K562 (cell line): ENCODE measurements around the gene RORB. TPM values are rescaled to one million over a fixed set of nuclear protein-coding genes. Genes with fewer than 3 reads are reported as not detected.

Experiments used
- ATAC-seq: fragments of 200-7000 bp; cut with Tn5 transposase; 3 replicates; pipeline ENCODE4 v1.9.1; 2020; ENCODE audit warnings: moderate library complexity
- BruUV-seq: library from RNA; stranded (reverse); fragments of 400-500 nt; replicated peaks from 2 replicates; lab custom pipeline; 2021; lab: Mats Ljungman, UMichigan
- CTCF ChIA-PET: fragments of 300-600 bp; formaldehyde crosslinking; extraction: SDS; loops from one replicate; lab custom pipeline; 2021; ENCODE audit warnings: low intra/inter-chr PET ratio; lab: Yijun Ruan, JAX
- POLR2A ChIA-PET: fragments of 300-600, 350-650 bp; sonication (Branson Sonifier 250); formaldehyde crosslinking; extraction: SDS; loops from one replicate; lab custom pipeline; 2021; ENCODE audit warnings: antibody characterized with exemption, inconsistent platforms; lab: Yijun Ruan, JAX
- DNase-seq, 4 experiments: peaks; one replicate each; pipeline versions ENCODE4 v3.0.0 to v3.0.0-alpha.2; 2011 to 2018; ENCODE audit warnings: low spot score in 3 of 4, mixed read lengths in 3 of 4; ENCODE audit errors: extremely low read depth in 1 of 4
- FAIRE-seq: peaks from 2 replicates; lab custom pipeline; 2011; peaks lifted over from hg19 to GRCh38; lab: Jason Lieb, UNC
- H2AFZ ChIP-seq: 2 replicates; pipeline ENCODE4 v1.6.0; 2011; ENCODE audit warnings: low read depth, low read length, control low read depth, inconsistent platforms
- H3K27ac ChIP-seq: fragments of 200-600 bp; 3 replicates; pipeline ENCODE4 v1.8.0; 2011; ENCODE audit warnings: low read depth, mild to moderate bottlenecking, control low read depth, inconsistent platforms, low read length, moderate library complexity, mixed read lengths; ENCODE audit errors: extremely low read depth
- H3K27me3 ChIP-seq, 2 experiments: fragments of 300-600 bp in 1 of 2; 2 replicates in 1 of 2; 3 replicates in 1 of 2; pipeline versions ENCODE4 v1.6.0 to v1.8.0; 2011; ENCODE audit warnings: inconsistent platforms in 2 of 2, low read length in 2 of 2, mild to moderate bottlenecking in 1 of 2, mixed read lengths in 1 of 2, moderate library complexity in 1 of 2; ENCODE audit not compliant: control insufficient read depth in 2 of 2, insufficient read depth in 2 of 2
- H3K36me3 ChIP-seq: fragments of 300-600 bp; 3 replicates; pipeline ENCODE4 v1.8.0; 2011; ENCODE audit warnings: mild to moderate bottlenecking, low read length, inconsistent platforms; ENCODE audit not compliant: control insufficient read depth, insufficient read depth
- H3K4me1 ChIP-seq, 2 experiments: fragments of 200-600 bp in 1 of 2; replicated peaks in 1 of 2; 2 replicates in 1 of 2; 3 replicates in 1 of 2; pipeline versions ENCODE4 v1.5.1 to v1.8.0; 2011; ENCODE audit warnings: inconsistent platforms in 2 of 2, low read length in 2 of 2, mild to moderate bottlenecking in 1 of 2, mixed read lengths in 1 of 2, moderate library complexity in 1 of 2; ENCODE audit not compliant: control insufficient read depth in 2 of 2, insufficient read depth in 2 of 2
- H3K4me2 ChIP-seq: 2 replicates; pipeline ENCODE4 v1.6.1; 2011; ENCODE audit warnings: low read length, control low read depth, inconsistent platforms, mixed read lengths; ENCODE audit not compliant: insufficient read depth
- H3K4me3 ChIP-seq: fragments of 200-600 bp; sonication (generic), shearing (Covaris generic); 2 replicates; pipeline ENCODE4 v1.5.1; 2016; ENCODE audit warnings: control low read depth, inconsistent platforms
- H3K79me2 ChIP-seq: fragments of 200-600 bp; 3 replicates; pipeline ENCODE4 v1.8.0; 2011; ENCODE audit warnings: low read length, inconsistent platforms; ENCODE audit not compliant: control insufficient read depth, insufficient read depth
- H3K9ac ChIP-seq, 2 experiments: 2 replicates each; pipeline versions ENCODE4 v1.6.0 to v1.6.1; 2011; ENCODE audit warnings: low read depth in 2 of 2, low read length in 2 of 2, control low read depth in 1 of 2, inconsistent platforms in 1 of 2, mild to moderate bottlenecking in 1 of 2, mixed read lengths in 1 of 2; ENCODE audit not compliant: insufficient read depth in 1 of 2
- H3K9me1 ChIP-seq: one replicate; pipeline ENCODE4 v1.6.0; 2011; ENCODE audit warnings: inconsistent platforms, mild to moderate bottlenecking, low read length, moderate library complexity; ENCODE audit not compliant: control insufficient read depth, insufficient read depth
- H3K9me3 ChIP-seq: replicated peaks from 2 replicates; pipeline ENCODE4 v1.5.1; 2011; ENCODE audit warnings: low read depth, low read length, inconsistent platforms; ENCODE audit not compliant: control insufficient read depth, insufficient read depth
- H4K20me1 ChIP-seq: replicated peaks from 2 replicates; pipeline ENCODE4 v1.6.1; 2011; ENCODE audit warnings: low read length, inconsistent platforms, mixed read lengths; ENCODE audit not compliant: control insufficient read depth, insufficient read depth
- NFRKB ChIP-seq: fragments of 450-650 bp; IDR thresholded peaks from 2 replicates; pipeline ENCODE4 v1.6.1; 2016; ENCODE audit warnings: low read depth
- PPARD ChIP-seq: fragments of 250-450 bp; sonication (Bioruptor Pico); IDR thresholded peaks from 2 replicates; pipeline ENCODE4 v1.8.0; 2022; ENCODE audit warnings: inconsistent platforms, mild to moderate bottlenecking, moderate library complexity
- RAD21 ChIP-seq, 2 experiments: fragments of 250-450 bp in 1 of 2; fragments of 450-650 bp in 1 of 2; sonication (Bioruptor Pico) in 1 of 2; formaldehyde crosslinking in 1 of 2; IDR thresholded peaks in 1 of 2; conservative IDR thresholded peaks in 1 of 2; 2 replicates each; pipeline versions ENCODE4 v1.4.0 to v1.8.0; 2020 to 2022; ENCODE audit warnings: mild to moderate bottlenecking in 2 of 2, moderate library complexity in 1 of 2
- TAF9B ChIP-seq: fragments of 450-650 bp; IDR thresholded peaks from 2 replicates; pipeline ENCODE4 v1.6.1; 2018; ENCODE audit warnings: mild to moderate bottlenecking; ENCODE audit not compliant: partially characterized antibody
- ZBTB17 ChIP-seq: fragments of 450-650 bp; formaldehyde crosslinking; IDR thresholded peaks from 2 replicates; pipeline ENCODE4 v1.4.0; 2020; ENCODE audit warnings: mild to moderate bottlenecking
- WGBS: fragments of 100-300 bp; shearing (Covaris generic); methylation state at CpG from one replicate; pipeline ENCODE4 v1.1.6; 2016; ENCODE audit warnings: low coverage, mixed read lengths; ENCODE audit not compliant: insufficient coverage; ENCODE audit errors: missing lambda C conversion rate; 5-methylcytosine and 5-hydroxymethylcytosine counted together
- in situ Hi-C: fragments of 300-500 bp; cut with MboI; formaldehyde crosslinking; loops from 4 replicates; pipeline ENCODE4 v1.15.0; 2018; ENCODE audit warnings: inconsistent platforms, mixed read lengths
- intact Hi-C: fragments of 100-400 bp; cut with micrococcal nuclease; formaldehyde crosslinking; loops from 2 replicates; pipeline ENCODE4 v1.14.2; 2022
- polyA plus RNA-seq, 8 experiments: library from polyadenylated mRNA; depleted of rRNA in 4 of 8; stranded (reverse) in 5 of 8; unstranded in 3 of 8; fragments of >200 nt; fragmentation: Nextera tagmentation in 2 of 8; fragmentation: Illumina TruSeq in 1 of 8; extraction: Ambion mirVana in 2 of 8; extraction: Trizol in 1 of 8; gene quantifications; 2 replicates each; pipeline versions ENCODE4 v1.2.1 to v1.2.3, GENCODE V29; 2011 to 2014; ENCODE audit warnings: inconsistent platforms in 1 of 8, missing spikeins in 1 of 8
- total RNA-seq, 7 experiments: library from RNA; depleted of rRNA in 6 of 7; stranded (reverse); fragments of >200 nt in 6 of 7; fragmentation: Illumina TruSeq in 2 of 7; extraction: Trizol in 2 of 7; gene quantifications; 2 replicates each; pipeline versions ENCODE4 v1.2.1 to v1.2.3, GENCODE V29; 2011 to 2021; ENCODE audit warnings: low replicate concordance in 1 of 7
- TF ChIP-seq, protein P1 (sequence below), 3 experiments: IDR thresholded peaks in 2 of 3; conservative IDR thresholded peaks in 1 of 3; 2 replicates each; pipeline ENCODE4 v1.5.1; 2011 to 2012; ENCODE audit warnings: low read length in 3 of 3, mild to moderate bottlenecking in 3 of 3, control low read depth in 2 of 3, improper control_type of control experiment in 1 of 3, inconsistent platforms in 1 of 3, low read depth in 1 of 3, mixed read lengths in 1 of 3, moderate library complexity in 1 of 3; ENCODE audit not compliant: insufficient read depth in 2 of 3
- TF ChIP-seq, protein P2 (sequence below): sonication (generic); formaldehyde crosslinking; IDR thresholded peaks from 2 replicates; pipeline ENCODE4 v1.8.1; 2023; ENCODE audit warnings: missing genetic modification reagents, mild to moderate bottlenecking, borderline replicate concordance

The RORB gene
- total and polyA plus RNA-seq, 9 of the 15 experiments (the other 6 are each of a cell fraction or from before 2014, with no cell fraction given): not detected

DNA sequence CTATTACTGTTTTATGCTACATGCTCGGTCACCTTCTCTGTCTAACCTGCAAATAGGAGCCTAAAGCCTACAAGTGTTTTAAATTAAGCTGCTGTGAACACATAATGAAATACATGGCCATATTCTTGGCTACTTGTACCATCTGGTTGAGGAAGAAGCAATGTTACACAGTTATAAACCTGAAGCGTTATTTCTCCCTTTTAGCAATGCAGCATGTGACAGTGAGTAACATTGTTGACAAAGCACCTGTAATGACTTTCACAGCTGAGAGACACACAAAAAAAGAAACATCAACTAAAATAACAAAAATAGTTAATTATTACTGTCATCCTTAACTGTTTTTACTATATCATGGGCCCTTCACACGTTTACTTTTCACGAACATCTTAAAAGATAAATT, 146.9 kb downstream of the RORB start:
- no peak for TF ChIP-seq TAF9B
- TF ChIP-seq ZBTB17 (CRISPR knock-in tag): no peak
- TF ChIP-seq NFRKB: no peak
- POLR2A ChIA-PET: no interaction called here
- intact Hi-C loops: loop anchor here (5.0 kb wide), 1 partner anchor 67 kb away; no protein-coding TSS in a partner anchor

DNA sequence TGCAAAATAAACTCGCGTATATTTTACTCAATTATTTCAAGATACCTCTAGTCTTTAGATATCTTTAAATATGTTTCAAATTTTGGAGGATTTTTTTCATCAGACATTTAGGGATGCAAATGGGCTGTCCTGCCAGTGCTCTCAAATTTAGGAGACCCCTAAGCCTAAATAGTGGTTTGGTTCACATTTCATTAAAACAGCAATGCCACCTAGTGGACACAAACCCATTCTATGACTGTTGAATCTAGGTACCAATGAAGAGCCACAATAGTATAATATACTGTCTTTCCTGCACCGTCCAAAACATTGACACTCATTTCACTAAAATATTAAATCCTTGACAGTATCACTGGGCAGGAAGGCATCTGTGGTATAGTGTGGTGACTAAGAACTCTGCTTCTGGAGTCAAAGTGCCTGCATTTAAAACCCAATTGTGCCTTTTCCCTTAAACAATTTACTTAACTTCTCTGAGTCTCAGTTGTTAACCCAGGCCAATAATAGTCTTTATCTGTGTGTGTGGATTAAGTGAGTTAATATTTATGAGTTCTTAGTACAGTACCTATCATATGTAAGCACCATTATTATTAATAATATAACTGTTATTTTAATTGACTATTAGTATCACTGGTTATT, 148.0 kb downstream of the RORB start:
- peak; percentile 48 for FAIRE-seq
- no peak overlapping the region for H3K27ac ChIP-seq
- H3K9me3 ChIP-seq: no peaks in the 10 kb centered on the region
- no peaks in the 10 kb centered on the region for H3K9me1 ChIP-seq
- no peaks in the 10 kb centered on the region for H4K20me1 ChIP-seq
- H3K79me2 ChIP-seq: no peaks in the 10 kb centered on the region
- no peaks in the 10 kb centered on the region for H3K4me1 ChIP-seq
- H3K9ac ChIP-seq: no peak overlapping the region
- no peaks in the 10 kb centered on the region for H3K36me3 ChIP-seq
- CTCF ChIA-PET: interaction anchor here (1.4 kb wide), 1 partner anchor 1444 kb away, joined by 4 read pairs; no protein-coding TSS in a partner anchor
- POLR2A ChIA-PET: no interaction called here
- H3K4me3 ChIP-seq: no peak overlapping the region
- H3K27me3 ChIP-seq: peaks cover 2 to 5% of the 10 kb centered on the region in 2 experiments; a peak in 3 of 5 replicates
- no peak overlapping the region for H2AFZ ChIP-seq
- in situ Hi-C loops: no loop called here
- no peak overlapping the region for H3K4me2 ChIP-seq
- no TSS peak for BruUV-seq
- 25% methylated on average over 3 of the region's 3 CpGs for WGBS
- ATAC-seq: peak; percentile 69
- DNase-seq: peak; percentile 4 to 9 (median 6)
- intact Hi-C loops: no loop called here
- TF ChIP-seq, protein P1, sequence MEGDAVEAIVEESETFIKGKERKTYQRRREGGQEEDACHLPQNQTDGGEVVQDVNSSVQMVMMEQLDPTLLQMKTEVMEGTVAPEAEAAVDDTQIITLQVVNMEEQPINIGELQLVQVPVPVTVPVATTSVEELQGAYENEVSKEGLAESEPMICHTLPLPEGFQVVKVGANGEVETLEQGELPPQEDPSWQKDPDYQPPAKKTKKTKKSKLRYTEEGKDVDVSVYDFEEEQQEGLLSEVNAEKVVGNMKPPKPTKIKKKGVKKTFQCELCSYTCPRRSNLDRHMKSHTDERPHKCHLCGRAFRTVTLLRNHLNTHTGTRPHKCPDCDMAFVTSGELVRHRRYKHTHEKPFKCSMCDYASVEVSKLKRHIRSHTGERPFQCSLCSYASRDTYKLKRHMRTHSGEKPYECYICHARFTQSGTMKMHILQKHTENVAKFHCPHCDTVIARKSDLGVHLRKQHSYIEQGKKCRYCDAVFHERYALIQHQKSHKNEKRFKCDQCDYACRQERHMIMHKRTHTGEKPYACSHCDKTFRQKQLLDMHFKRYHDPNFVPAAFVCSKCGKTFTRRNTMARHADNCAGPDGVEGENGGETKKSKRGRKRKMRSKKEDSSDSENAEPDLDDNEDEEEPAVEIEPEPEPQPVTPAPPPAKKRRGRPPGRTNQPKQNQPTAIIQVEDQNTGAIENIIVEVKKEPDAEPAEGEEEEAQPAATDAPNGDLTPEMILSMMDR (IDR thresholded peaks at IDR 0.05 in 2 of 3, conservative IDR thresholded peaks at IDR 0.05 in 1 of 3; ENCODE audit: insufficient read depth in 2 of 3, low read depth in 1 of 3, low read length in 3 of 3): peak in 2 of 3 experiments; percentile 44 to 48; a peak in 2 of 6 replicates
- TF ChIP-seq RAD21 (CRISPR knock-in tag; conservative IDR thresholded peaks at IDR 0.05 in 1 of 2, IDR thresholded peaks at IDR 0.05 in 1 of 2) (peak; percentile 28 to 52; a peak in 3 of 4 replicates), PPARD (CRISPR knock-in tag) (no peak)
- TF ChIP-seq, protein P2, sequence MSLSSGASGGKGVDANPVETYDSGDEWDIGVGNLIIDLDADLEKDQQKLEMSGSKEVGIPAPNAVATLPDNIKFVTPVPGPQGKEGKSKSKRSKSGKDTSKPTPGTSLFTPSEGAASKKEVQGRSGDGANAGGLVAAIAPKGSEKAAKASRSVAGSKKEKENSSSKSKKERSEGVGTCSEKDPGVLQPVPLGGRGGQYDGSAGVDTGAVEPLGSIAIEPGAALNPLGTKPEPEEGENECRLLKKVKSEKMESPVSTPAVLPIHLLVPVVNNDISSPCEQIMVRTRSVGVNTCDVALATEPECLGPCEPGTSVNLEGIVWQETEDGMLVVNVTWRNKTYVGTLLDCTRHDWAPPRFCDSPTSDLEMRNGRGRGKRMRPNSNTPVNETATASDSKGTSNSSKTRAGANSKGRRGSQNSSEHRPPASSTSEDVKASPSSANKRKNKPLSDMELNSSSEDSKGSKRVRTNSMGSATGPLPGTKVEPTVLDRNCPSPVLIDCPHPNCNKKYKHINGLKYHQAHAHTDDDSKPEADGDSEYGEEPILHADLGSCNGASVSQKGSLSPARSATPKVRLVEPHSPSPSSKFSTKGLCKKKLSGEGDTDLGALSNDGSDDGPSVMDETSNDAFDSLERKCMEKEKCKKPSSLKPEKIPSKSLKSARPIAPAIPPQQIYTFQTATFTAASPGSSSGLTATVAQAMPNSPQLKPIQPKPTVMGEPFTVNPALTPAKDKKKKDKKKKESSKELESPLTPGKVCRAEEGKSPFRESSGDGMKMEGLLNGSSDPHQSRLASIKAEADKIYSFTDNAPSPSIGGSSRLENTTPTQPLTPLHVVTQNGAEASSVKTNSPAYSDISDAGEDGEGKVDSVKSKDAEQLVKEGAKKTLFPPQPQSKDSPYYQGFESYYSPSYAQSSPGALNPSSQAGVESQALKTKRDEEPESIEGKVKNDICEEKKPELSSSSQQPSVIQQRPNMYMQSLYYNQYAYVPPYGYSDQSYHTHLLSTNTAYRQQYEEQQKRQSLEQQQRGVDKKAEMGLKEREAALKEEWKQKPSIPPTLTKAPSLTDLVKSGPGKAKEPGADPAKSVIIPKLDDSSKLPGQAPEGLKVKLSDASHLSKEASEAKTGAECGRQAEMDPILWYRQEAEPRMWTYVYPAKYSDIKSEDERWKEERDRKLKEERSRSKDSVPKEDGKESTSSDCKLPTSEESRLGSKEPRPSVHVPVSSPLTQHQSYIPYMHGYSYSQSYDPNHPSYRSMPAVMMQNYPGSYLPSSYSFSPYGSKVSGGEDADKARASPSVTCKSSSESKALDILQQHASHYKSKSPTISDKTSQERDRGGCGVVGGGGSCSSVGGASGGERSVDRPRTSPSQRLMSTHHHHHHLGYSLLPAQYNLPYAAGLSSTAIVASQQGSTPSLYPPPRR: no peak

More for the DNA sequence above, 146.9 kb downstream of the RORB start:
- no peak for ATAC-seq
- WGBS: 0% methylated on average over 4 of the region's 4 CpGs
- FAIRE-seq: no peak
- Histone ChIP-seq H2AFZ (no peak overlapping the region), H3K4me3 (no peak overlapping the region), H3K9me1 (no peaks in the 10 kb centered on the region), H3K27ac (no peak overlapping the region), H3K9ac (no peak overlapping the region), H4K20me1 (no peaks in the 10 kb centered on the region), H3K4me1 (no peaks in the 10 kb centered on the region), H3K36me3 (no peaks in the 10 kb centered on the region), H3K9me3 (no peaks in the 10 kb centered on the region), H3K4me2 (no peak overlapping the region), H3K27me3 (peaks cover 2 to 5% of the 10 kb centered on the region in 2 experiments; a peak in 3 of 5 replicates), H3K79me2 (no peaks in the 10 kb centered on the region)
- CTCF ChIA-PET: no interaction called here
- DNase-seq: no peak
- no TSS peak for BruUV-seq
- in situ Hi-C loops: no loop called here
